Stimulated activated CD4-positive, alpha-beta T cell treated with anti-CD3 and anti-CD28 coated beads, Interleukin-1b, Interleukin-23, amount 100 ng/mL, for 1 hour (primary cell): ENCODE measurements around the gene SLC7A10.
"Not testable (repeated sequence)": the region's sequence is repeated elsewhere in the genome, so short reads cannot be mapped to it uniquely, and the experiment has no call there.

ENCODE experiments used
- DNase-seq, 2 donors: peaks; one replicate each; pipeline ENCODE4 v3.0.0-alpha.2; 2020; ENCODE audit warnings: low read depth in 2 of 2

SLC7A10 gene

DNA sequence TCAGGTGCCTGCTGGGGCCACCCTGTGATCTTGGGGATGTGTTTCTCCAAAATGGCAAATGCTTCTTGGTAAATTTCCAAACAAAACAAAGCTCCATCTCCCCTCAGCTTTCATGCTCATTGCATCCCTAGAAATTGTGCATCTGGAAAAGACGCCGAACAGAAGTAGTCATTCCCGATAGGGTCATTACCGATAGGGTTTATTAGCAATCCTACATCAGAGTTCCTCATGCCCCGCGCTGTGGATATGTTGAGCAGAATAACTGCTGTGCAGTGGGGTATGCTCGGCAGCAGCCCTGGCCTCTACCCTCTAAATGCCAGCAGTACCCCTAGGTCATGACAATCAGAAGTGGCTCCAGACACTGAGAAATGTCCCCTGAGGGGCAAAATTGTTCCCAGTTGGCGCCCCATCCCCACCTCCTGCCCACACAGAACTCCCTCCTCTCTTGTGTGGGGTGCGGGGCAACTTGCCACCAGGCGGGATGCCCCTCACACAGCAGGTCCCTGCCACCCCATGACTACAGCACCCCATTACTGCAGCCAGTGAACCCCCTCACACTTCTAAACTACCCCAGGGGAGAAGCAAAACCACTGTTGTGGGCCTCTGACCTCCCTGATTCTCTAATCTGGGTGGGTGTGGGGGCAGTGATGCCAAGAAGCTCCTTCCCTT, 13.0 kb upstream of the SLC7A10 start:
- DNase-seq = no peak

DNA sequence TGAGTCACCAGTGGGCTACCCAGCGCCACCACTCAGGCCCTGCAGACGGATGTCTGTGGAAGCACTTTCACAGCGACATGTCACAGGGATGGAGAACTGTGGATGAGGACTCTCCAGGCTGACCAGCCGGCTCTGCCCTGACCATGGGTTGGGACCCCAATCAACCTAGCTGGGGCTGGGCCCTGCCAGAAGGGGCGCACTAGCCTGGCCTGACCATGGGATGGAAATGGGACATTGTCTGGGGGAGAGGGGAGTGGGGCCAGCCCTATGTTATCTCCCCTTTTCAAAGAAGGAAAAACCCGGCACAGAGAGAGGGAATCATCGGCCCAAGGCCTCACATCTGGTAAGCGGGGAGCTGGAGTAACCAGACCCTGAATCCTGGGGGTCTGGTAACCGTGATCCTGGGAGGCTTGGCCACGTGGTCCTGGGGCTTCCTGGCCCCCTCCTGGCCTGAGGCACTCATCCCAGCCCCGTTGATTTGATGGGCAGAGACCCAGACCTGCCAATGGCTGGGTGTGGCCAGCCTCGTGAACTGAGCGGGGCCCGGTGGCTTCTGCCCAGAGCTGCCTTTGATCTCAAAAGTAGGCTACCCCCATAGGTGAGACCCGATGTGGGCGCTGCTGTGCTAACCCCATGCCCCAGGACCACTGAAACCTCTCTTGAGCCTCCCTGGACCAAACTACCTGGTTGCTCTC, 11.2 kb upstream of the SLC7A10 start:
- DNase-seq = no peak

DNA sequence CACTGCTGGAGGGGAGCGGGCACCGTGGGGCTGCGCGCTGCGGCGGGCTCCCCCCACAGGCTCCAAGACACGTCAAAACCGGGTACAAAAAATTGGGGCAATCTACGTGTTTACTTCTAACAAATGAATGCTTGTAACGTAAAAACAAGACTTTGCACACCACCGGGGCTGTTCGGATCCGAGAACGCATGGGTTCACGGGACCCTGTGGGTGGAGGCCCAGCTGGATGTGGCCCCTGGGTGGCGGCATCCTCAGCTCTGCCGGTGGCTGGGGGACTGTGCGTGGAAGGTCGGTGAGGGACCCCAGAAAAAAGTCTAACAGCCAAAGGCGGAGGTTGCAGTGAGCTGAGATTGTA, 10.3 kb upstream of the SLC7A10 start:
- DNase-seq = no peak

DNA sequence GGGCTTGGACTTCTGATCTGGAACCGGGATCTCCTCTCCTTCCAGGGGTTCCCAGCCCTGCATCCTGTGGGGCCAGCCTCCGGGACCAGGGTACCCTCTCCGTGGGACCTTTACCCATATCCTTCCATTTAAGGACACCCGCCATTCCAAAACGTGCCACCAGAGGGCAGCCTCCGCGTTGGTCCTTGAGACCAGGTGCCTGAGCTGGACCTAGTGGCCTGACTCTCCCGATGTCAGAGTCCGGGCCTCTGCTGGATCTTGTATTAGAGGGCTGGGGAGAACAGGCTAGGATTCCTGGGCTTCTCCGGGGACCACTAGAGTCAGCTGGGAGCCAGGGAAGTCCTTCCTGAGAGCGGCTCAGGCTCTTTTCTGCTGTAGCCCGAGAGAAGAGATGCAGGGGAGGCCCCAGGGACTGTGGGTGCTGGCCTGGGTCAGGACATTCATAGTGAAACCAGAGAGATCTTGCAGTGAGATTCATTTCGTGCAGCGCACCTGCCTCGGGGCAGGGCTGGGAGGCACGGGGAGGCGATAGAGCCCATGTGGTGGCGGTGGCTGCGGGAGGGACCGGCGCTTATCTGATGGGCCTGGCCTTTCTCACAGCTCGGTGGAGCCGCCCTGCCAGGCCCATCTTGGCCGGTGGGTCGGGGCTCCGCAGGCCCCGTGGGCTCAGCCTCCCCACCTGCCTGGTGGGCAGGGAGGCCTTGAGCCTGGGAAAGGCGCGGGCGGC, 9.8 kb upstream of the SLC7A10 start:
- peak; percentile 54 to 78 for DNase-seq

DNA sequence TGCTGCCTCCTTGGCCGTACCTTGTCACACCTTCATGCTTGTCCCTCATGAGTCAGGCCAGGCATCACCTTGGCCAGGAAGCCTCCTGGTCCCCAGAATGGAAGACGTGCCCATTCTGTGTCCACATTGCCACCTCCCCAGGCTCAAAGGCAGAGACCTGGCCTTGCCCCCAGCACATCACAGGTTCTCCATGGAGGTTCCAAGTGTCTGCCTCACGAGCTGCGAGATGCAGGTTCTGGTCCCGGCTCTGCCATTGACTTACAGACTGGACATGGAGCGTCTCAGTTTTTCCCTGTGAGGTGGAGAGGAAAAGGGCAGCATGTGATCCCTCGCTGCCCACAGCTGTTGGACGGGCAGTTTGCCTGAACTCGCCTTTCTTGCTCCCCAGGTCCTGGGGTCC, 9.1 kb upstream of the SLC7A10 start:
- no peak for DNase-seq

DNA sequence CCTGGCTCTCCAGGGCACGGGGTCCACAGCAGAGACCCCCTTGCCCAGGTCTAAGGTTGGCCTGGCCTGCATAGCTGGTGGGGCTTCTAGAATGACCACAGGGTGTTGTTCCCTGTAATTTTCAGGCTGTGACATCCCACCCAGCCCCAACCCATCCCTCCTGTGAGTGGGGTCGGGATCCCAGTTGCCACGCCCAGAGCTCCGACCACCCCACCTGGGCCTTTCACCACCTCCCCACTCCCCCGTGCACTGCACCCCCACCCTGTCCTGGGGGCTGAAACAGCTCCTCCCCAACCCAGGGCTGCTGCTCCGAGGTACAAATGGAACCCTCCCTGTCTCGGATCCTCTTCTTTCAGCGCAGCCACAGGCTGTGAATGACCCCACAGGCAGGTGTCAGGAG, 8.4 kb upstream of the SLC7A10 start:
- no peak for DNase-seq

DNA sequence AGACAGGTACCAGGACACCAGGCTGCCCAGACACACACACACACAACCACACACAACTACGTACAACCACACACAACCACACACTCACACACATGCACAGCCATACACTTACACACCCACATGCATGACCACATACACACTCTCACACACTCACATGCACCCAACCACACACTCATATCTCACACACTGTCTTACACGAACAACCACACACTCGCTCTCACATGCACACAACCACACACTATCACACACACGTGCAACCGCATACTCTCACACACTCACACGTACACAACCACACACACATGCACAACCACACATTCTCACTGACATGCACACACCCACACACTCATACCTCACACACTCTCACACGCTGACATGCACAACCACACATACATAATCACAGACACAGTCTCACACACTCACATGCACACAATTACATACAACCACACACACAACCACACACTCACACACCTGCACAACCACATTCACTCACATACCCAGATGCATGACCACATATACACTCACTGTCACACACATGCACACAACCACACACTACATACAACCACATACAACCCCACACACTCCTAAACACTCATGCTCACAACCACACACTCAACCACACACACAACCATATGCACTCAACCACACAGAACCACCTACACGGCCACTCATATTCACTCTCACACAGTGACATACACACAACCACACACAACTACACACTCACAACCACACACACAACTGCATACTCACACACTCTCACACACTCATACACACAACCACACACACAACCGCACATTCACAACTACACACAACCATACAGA, 7.6 kb upstream of the SLC7A10 start:
- no peak for DNase-seq

DNA sequence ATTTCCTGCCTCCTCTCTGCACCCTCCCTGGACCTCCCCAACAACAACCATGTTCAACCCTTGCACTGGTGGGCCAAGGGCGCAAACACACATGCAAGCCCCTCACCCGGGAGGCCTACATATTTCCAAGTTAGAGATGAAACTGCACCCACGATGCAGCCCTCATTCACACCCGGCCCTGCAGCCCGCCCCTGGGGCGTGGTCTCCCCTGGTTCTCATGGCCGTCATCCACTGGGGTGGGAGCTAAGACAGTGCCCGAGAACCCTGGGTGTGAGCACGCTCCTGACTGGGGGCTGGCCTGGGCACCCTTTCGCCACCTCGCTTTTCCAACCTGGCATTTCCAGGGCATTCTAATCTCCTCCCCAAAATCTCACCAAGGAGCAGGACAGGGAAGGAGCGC, 7.0 kb upstream of the SLC7A10 start:
- DNase-seq = no peak

DNA sequence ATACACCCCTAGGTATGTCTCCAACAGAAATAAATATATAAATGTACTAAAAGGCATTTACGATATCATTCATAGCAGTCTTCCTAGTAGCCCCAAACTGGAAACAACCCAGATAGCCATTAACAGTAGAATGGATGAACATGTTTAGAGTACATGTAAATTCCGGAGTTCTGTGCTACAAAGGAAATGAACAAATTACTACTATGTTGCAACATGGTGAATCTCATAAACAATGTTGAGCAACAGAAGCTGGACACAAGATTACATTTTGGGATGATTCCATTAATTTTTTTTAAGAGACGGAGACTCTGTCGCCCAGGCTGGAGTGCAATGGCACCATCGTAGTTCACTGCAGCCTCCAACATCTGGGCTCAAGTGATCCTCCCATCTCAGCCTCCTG, 5.9 kb upstream of the SLC7A10 start:
- DNase-seq = no peak

DNA sequence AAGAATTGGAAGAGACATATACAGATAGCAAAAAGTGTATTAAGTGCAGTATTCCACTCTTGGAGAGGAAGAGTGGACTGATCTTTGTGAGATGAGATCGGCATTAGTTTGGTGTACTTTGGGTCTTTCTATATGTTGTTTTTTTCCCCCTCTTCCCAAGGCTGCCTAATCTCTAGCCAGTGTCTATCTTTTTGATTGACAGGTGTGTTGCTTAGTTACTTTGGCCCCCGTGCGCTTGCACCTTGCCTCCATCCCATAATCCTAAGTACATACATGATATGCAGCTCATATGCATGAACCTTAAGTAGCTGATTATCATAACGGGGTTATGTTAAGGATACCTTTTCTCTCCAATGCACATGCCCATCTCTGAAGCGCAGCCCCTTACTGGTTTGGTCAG, 4.3 kb upstream of the SLC7A10 start:
- DNase-seq = no peak

DNA sequence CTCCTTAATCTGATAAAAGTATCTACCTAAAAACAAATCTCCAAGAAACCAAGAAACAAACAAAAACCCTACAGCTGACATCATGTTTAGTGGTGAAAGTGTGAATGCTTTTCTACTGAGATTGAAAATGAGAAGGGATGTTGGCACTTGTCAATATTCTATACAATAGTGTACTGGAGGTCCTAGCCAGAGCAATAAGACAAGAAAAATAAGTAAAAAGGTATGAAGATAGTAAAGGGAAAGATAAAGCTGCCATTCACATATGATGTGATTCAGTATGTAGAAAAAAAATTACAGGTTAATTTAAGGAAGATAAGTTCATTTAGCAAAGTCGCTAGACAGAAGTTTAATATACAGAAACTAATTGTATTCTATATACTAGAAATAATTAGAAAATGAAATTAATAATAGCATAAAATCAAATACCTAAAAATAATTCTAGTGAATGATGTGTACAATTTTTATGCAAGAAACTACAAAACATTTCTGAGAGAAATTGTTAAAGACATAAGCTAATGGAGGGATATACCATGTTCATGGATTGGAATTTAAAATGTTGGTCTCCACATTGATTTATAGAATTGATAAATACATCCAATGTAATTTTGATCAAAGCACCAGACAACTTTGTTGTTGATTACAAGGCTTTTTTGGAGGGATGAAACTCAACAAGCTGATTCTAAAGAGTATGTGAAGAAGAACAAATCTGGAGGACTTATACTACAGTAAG, 2.4 kb upstream of the SLC7A10 start:
- no peak for DNase-seq

DNA sequence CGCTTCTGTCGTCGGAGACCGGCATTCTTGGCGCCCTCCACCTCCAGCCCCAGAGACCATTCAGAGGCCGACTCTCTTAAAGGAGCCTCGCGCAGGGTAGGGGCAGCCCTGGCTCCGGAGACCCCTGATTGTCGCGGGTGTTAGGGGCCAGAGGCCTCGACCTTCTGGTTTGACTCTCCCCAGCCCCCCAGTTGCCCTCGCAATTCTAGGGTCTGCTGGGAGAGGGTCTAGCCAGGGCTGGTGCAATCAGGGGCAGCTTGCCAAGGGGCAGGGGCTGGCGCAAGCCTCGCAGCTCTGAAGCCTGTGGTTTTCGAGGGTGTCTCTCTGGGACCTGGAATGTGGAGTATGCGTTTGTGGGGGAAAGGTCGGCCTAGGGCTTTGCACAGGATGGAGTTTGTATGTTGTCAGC, 1.6 kb upstream of the SLC7A10 start:
- DNase-seq = no peak

DNA sequence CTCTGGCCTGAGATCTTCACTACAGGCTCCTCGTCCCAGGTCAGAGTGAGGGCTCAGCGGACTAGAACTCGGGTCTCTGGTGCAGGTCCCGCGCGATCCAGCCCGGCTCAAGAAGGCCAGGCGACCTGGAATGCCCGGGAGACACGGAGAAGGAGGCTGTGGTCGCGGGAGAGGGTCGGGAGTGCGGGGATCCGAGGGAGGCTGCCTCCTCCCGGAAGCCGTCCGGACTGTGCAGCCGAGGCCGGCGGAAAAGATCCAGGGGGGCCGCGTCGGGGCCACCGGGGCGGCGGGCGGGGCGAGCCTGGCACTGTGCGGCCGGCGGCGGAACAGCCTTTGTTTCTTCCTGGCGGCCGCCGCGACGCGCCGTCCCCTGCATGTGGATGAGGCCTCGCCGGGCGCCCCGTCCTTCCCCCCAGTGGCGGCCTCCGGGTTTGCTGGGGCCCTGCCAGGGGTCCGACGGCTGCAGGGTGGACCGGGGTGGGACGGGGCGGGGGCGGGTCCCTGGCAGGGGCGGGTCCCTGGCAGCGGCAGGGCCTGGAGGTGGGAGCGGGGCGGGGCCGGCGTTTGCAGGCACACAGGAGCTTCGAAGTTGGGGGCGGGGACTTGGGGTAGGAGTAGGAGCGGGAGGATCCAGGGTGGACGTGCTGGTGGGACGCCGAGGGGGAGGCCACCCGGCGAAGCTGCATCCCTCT, 1.0 kb upstream of the SLC7A10 start:
- no peak for DNase-seq

DNA sequence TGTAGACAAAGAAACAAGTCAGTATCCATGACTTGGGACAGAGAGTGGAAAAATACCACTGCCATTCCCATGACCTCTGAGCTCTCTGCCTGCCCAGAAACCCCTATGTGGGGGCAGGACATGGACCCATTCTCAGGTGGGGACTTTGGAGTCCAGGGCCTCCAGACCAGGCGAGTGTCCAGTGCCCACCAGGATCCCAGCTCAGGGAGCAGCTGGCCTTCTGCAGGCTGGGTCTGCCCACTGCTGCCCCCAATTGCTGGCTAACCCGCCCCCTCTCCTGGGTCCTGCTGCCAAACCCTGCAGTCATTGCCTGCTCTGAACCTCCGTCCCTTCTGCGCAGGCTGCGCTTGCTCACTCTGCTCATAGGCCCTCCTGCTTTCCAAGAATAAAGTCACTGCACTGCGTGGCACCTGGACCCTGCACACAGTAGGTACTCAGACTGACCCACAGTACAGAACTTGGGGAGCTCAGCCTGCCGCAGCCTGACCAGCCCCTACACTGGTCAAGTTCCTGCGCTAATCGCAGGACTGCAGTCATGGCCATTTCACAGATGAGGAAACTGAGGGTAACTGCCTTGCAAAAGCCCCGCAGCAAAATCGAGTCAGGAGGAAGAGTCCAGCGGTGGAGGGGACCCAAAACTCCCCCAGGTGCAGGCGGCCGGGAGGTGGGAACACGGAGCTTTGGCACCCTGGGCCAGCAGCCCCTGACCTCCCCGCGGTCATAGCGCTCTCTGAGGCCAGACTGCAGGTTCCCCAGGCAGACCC, 774 bp downstream of the SLC7A10 start:
- no peak for DNase-seq

DNA sequence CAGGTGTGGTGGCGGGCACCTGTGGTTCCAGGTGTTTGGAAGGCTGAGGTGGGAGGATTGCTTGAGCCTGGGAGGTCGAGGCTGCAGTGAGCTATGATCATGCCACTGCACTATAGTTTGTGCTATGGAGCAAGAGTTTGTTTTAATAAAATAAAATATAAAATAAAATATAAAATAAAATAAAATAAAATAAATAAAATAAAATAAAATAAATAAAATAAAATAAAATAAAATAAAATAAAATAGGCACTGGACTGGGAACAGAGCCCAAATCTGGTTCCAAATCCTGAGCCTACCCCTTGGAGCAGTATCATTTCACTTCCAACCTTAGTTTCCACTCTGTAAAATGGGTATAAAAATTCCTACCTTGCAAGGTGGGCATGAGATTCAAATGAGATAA, 3.4 kb downstream of the SLC7A10 start:
- DNase-seq = not testable (repeated sequence)

DNA sequence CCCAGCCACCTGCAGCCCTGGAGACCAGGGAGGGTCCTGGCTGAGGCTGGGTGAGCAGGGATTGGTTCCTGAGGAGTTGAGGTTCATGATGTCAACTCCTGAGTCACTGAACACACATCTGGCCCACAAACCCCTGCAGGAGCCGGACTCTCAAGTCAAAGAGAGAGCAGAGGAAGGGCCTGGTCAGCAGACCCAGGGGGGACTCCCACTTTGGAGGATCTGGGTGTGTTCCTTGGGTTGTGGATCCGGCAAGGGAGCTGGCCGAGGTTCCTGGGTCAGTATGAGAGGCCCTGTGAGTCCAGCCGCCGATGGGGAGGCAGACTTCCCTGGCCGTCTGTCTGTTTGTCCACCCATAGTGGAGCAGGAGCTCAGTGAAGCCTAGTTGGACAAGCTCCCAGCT, 4.0 kb downstream of the SLC7A10 start:
- DNase-seq = no peak

DNA sequence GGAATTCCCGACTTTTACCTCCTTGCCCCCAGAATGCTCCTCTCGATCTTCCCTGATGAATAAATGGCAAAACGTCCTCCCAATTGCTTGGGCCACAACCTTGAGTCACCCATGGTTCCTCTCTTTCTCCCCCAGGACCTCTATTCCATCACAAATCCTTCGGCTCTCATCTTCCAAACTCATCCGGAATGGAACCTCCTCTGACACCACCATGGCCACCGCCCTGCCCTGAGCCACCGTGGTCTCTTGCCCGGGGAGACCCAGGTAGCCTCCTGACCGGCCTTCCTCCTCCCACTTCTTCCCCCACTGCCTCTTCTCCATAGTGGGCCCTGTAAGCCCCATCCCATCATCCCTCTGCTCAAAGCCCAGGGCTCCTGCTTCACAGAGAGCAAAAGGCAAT, 4.9 kb downstream of the SLC7A10 start:
- no peak for DNase-seq

DNA sequence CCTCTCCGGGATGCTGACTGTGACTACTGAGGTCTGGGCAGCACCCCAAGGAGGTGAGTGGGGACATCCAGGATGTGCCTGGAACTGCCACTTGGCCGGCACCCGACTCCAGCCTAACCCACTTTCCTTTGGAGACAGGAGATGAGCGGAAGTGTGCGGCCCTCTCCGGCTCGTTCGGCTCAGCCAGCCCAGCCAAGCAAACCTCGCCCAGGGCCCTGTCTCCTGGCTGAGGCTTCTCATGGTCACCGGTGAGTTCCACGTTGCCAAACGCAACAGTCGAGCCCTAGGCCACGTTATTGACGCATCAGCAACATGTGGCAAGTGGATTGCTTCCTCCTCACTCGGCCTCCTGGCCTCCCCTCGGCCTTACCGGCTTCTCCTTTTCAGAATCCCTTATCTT, 5.5 kb downstream of the SLC7A10 start:
- DNase-seq = no peak

DNA sequence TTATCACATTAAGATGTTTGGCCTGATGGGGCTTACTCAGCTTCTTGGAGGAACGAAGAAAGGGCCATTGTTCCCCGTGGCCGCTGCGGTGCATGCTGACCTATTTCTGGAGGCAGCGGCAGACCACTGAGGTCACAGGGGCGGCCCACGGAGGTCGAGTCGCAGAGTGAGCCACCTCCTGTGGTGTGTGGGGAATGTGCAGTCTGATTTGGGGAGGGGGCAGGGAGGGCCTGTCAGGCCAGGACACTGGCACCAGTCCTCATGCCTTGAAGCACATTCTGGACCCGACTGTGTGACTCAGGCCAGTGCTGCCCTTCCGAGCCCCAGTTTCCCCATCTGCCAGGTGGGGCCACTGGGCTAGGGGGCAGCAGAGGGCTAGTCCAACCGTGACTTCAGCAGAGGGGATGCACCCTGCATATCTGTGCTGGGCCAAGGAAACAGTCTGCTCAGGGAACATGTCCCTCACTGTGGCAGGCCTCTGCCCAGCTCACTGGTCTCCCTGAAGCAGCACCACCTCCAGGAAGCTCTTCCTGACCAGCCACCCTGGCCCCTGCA, 6.3 kb downstream of the SLC7A10 start:
- DNase-seq = no peak

DNA sequence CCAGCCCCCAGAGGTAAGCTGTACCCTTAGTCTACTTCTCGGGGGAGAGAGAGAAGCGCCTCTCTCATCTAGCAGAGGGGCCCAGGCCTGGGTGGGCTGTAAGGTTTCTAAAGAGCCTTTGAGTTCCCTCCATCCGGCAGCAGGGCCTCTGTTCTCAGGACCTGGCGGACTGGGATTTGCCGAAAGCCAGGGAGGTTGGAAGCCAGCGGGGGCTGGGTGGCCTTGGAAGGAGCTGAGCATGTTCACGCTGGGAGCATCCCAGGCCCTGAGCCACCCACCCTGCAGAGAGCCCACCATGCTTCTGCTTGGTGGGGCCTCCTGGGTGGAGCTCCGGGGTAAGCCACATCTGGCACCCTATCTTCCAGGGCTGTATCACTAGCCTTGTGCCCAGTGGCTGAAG, 7.8 kb downstream of the SLC7A10 start:
- no peak for DNase-seq
